Calu3 (cell line): ENCODE results near the gene F8A1. TPM values are rescaled to one million over a fixed set of nuclear protein-coding genes. Genes with fewer than 3 reads are reported as not detected.
"Not testable (repeated sequence)": the region's sequence is repeated elsewhere in the genome, so short reads cannot be mapped to it uniquely, and the experiment has no call there.

Source experiments
- BruUV-seq: library from RNA; stranded (reverse); fragments of 400-500 nt; replicated peaks from 2 replicates; lab custom pipeline; 2021; lab: Mats Ljungman, UMichigan
- CTCF ChIA-PET: fragments of 300-600 bp; sonication (Branson Sonifier 250); formaldehyde crosslinking; loops from one replicate; lab custom pipeline; 2022; ENCODE audit warnings: antibody characterized with exemption; lab: Charles Lee
- DNase-seq: peaks from one replicate; pipeline ENCODE4 v3.0.0; 2022
- H3K27ac Mint-ChIP-seq: one replicate; pipeline ENCODE4 v1.8.0; 2022; ENCODE audit warnings: mixed read lengths; ENCODE audit not compliant: unreplicated experiment
- H3K27me3 Mint-ChIP-seq: one replicate; pipeline ENCODE4 v1.8.0; 2022; ENCODE audit warnings: mixed read lengths; ENCODE audit not compliant: unreplicated experiment
- H3K36me3 Mint-ChIP-seq: one replicate; pipeline ENCODE4 v1.8.0; 2022; ENCODE audit warnings: mild to moderate bottlenecking, moderate library complexity, mixed read lengths; ENCODE audit not compliant: insufficient read depth, unreplicated experiment
- H3K4me1 Mint-ChIP-seq: one replicate; pipeline ENCODE4 v1.8.0; 2022; ENCODE audit warnings: mild to moderate bottlenecking, low read depth, mixed read lengths; ENCODE audit not compliant: unreplicated experiment
- H3K4me3 Mint-ChIP-seq: one replicate; pipeline ENCODE4 v1.8.0; 2022; ENCODE audit warnings: mild to moderate bottlenecking, low read depth, moderate library complexity, mixed read lengths; ENCODE audit not compliant: unreplicated experiment
- H3K9me3 Mint-ChIP-seq: one replicate; pipeline ENCODE4 v1.8.0; 2022; ENCODE audit warnings: low read depth, mixed read lengths; ENCODE audit not compliant: unreplicated experiment
- CTCF ChIP-seq: fragments of 200-600 bp; IDR thresholded peaks from one replicate; pipeline ENCODE4 v1.8.0; 2022; ENCODE audit warnings: antibody characterized with exemption; ENCODE audit not compliant: unreplicated experiment
- intact Hi-C: fragments of 100-400 bp; cut with micrococcal nuclease; formaldehyde crosslinking; loops from one replicate; pipeline ENCODE4 v1.10.0; 2022; ENCODE audit not compliant: unreplicated experiment
- total RNA-seq: library from RNA; stranded (reverse); gene quantifications from 2 replicates; pipeline ENCODE4 v1.2.3, GENCODE V29; 2022

The F8A1 gene
- total RNA-seq, 1 experiment from 2014 or later = 20.8 TPM

GRCh38 chrX:154873329-154873728 lies 12.8 kb upstream of the F8A1 start:
- TF ChIP-seq CTCF = no peak
- Mint-ChIP-seq H3K27ac (no peak overlapping the region), H3K4me1 (peaks cover 7% of the 10 kb centered on the region), H3K4me3 (no peak overlapping the region), H3K36me3 (no peaks in the 10 kb centered on the region), H3K27me3 (peaks cover 19% of the 10 kb centered on the region), H3K9me3 (peaks cover 5% of the 10 kb centered on the region)
- CTCF ChIA-PET = no interaction called here
- BruUV-seq = no TSS peak
- intact Hi-C loops = no loop called here
- DNase-seq = no peak

- DNase-seq, H3K9me3 Mint-ChIP-seq, intact Hi-C loops, H3K4me3 Mint-ChIP-seq, H3K27ac Mint-ChIP-seq, CTCF ChIA-PET, H3K4me1 Mint-ChIP-seq, H3K36me3 Mint-ChIP-seq, BruUV-seq, H3K27me3 Mint-ChIP-seq: not testable (repeated sequence)
Measured at GRCh38 chrX:154884069-154884468, 2.1 kb upstream of the F8A1 start.

GRCh38 chrX:154885057-154885456 lies 1.1 kb upstream of the F8A1 start:
- H3K27me3 Mint-ChIP-seq, H3K4me3 Mint-ChIP-seq, H3K27ac Mint-ChIP-seq, BruUV-seq, H3K9me3 Mint-ChIP-seq, CTCF ChIA-PET, intact Hi-C loops, H3K36me3 Mint-ChIP-seq, DNase-seq, H3K4me1 Mint-ChIP-seq: not testable (repeated sequence)

- BruUV-seq, CTCF ChIA-PET: not testable (repeated sequence)
Measured at GRCh38 chrX:154885549-154885948, 606 bp upstream of the F8A1 start.

GRCh38 chrX:154886789-154887221 lies 650 bp downstream of the F8A1 start:
- H3K4me1 Mint-ChIP-seq, H3K27me3 Mint-ChIP-seq, CTCF ChIA-PET, H3K27ac Mint-ChIP-seq, H3K36me3 Mint-ChIP-seq, BruUV-seq, H3K4me3 Mint-ChIP-seq, DNase-seq, intact Hi-C loops, H3K9me3 Mint-ChIP-seq: not testable (repeated sequence)

More at GRCh38 chrX:154885549-154885948, 606 bp upstream of the F8A1 start:
- H3K9me3 Mint-ChIP-seq, H3K27me3 Mint-ChIP-seq, DNase-seq, H3K36me3 Mint-ChIP-seq, intact Hi-C loops, H3K4me1 Mint-ChIP-seq, H3K27ac Mint-ChIP-seq, H3K4me3 Mint-ChIP-seq: not testable (repeated sequence)

- DNase-seq = no peak
Measured at GRCh38 chrX:154890990-154891639, 5.0 kb downstream of the F8A1 start.

More at GRCh38 chrX:154890990-154891639, 5.0 kb downstream of the F8A1 start:
- CTCF ChIA-PET = no interaction called here
- no peak overlapping the region for H3K4me3 Mint-ChIP-seq
- H3K9me3 Mint-ChIP-seq = no peaks in the 10 kb centered on the region
- intact Hi-C loops = no loop called here
- H3K27me3 Mint-ChIP-seq = peaks cover 17% of the 10 kb centered on the region
- H3K36me3 Mint-ChIP-seq = no peaks in the 10 kb centered on the region
- no peak for TF ChIP-seq CTCF
- no TSS peak for BruUV-seq
- no peaks in the 10 kb centered on the region for H3K4me1 Mint-ChIP-seq
- no peak overlapping the region for H3K27ac Mint-ChIP-seq
